Right hindlimb (tissue), 1 donor: ENCODE results near the gene ARHGEF18.
"Not testable (repeated sequence)": the region's sequence is repeated elsewhere in the genome, so short reads cannot be mapped to it uniquely, and the experiment has no call there.

Experiments
- DNase-seq: peaks from one replicate; pipeline ENCODE4 v3.0.0-alpha.2; 2018

ARHGEF18 gene

DNA sequence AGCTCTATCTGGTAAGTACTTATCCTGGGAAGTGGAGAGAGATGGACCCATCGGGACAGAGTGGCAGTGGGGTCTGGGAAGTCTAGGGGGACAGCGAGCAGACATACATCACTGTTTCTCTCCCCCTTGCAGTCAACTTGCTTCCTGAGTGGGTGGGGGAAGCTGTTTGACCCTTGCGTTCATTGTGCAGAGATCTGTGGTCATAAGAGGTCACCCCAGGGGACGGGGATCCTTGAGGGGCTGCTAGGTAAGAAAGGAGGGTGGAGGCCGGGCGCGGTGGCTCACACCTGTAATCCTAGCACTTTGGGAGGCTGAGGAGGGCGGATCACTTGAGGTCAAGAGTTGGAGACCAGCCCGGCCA, 474 bp downstream of the ARHGEF18 start:
- DNase-seq, result no peak

GRCh38 chr19:7349961-7350711, 1.4 kb downstream of the ARHGEF18 start:
- no peak for DNase-seq

GRCh38 chr19:7351861-7352260, 3.1 kb downstream of the ARHGEF18 start:
- no peak for DNase-seq

GRCh38 chr19:7355151-7355820, 6.5 kb downstream of the ARHGEF18 start:
- no peak for DNase-seq

- DNase-seq, result no peak
These were observed 7.1 kb downstream of the ARHGEF18 start for GRCh38 chr19:7355871-7356270.

DNA sequence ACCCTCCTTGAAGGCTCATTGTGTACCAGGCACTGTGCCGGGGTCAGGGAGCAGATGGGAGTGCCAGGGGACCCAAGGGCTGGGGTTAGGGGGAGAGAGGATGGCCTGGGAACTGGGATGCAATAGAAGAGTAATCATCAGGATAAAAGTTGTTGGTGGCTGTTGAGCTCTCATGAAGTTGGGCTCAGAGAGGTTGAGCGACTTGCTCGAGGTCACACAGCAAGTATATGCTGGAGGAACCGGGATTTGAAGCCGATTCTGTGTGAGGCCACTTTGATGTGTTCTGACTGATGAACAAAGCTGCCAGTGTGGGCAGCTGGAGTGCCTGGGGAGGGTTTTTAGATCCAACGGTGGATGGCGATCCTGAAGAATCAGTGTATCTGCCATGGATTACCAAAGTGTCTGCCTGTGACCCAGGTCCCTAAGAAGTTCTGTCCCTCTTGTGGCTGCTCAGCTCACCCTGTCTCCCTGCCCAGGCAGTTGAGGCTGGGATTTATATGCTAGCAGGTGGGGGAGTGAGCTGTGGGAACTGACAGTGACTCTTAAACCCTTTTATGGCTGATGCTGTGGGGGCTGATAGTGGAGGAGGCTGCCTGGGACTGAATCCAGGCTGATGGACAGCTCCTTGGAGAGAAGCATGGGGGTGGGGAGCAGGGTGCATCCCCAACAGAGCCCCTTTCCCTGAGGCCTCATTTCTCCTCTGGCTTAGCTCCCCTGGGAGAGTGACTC, 8.3 kb downstream of the ARHGEF18 start:
- no peak for DNase-seq

DNA sequence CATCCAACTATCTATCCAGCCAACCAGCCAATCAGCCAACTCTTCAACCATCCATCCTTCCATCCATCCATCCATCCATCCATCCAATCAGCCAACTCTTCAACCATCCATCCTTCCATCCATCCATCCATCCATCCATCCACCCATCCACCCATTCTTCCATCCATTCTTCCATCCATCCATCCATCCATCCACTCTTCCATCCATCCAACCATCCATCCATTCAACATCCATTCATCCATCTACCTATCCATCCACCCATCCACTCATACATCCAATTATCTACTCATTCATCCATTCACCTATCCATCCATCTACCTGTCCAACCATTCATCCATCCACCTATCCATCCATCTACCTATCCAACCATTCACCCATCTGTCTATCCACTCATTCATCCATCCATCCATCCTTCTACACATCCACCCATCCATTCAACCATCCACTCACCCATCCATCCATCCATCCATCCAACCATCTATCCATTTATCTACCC, 9.4 kb downstream of the ARHGEF18 start:
- DNase-seq, result no peak

GRCh38 chr19:7360393-7360984, 11.8 kb downstream of the ARHGEF18 start:
- no peak for DNase-seq

DNA sequence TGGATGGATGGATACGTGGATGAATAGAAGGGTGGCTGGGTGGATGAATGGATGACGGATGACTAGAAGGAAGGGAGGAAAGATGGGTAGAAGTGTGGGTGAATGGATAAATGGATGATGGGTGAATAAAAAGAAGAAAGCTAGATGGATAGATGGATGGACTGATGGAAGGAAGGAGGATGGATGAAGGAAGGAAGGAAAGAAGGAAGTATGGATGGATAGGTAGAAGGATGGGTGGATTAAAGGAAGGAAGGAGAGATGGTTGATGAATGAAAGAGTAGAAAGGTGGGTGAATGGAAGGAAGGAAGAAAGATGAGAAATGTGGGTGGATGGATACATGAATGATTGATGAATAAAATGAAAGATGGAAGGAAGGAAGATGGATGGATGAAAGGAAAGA, 14.5 kb downstream of the ARHGEF18 start:
- no peak for DNase-seq

GRCh38 chr19:7366701-7367420, 18.1 kb downstream of the ARHGEF18 start:
- DNase-seq, result no peak

DNA sequence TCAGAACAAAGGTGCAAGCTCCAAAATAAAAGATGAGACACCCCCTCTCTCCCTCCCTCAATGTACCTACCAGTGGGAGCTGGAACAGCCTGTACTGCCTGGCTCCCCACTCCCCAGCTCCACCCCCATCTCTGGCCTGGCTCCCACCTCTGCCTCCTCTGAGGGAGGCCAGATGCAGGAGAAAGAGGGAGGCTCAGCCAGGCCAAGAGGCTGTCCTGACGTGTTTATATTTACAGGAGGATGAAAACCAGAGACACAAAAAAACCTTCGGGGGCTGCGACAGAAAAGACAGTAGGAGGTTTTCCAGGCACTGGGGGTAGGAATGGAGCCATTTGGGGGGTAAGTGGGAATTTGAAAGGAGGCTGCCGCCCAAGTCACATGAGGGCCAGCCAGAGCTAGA, 19.7 kb downstream of the ARHGEF18 start:
- no peak for DNase-seq

GRCh38 chr19:7368866-7369265, 20.1 kb downstream of the ARHGEF18 start:
- DNase-seq, result not testable (repeated sequence)

- DNase-seq, result no peak
These were observed 21.8 kb downstream of the ARHGEF18 start for GRCh38 chr19:7370546-7370945.

GRCh38 chr19:7371001-7371400, 22.3 kb downstream of the ARHGEF18 start:
- no peak for DNase-seq

GRCh38 chr19:7372810-7373209, 24.1 kb downstream of the ARHGEF18 start:
- DNase-seq, result no peak

DNA sequence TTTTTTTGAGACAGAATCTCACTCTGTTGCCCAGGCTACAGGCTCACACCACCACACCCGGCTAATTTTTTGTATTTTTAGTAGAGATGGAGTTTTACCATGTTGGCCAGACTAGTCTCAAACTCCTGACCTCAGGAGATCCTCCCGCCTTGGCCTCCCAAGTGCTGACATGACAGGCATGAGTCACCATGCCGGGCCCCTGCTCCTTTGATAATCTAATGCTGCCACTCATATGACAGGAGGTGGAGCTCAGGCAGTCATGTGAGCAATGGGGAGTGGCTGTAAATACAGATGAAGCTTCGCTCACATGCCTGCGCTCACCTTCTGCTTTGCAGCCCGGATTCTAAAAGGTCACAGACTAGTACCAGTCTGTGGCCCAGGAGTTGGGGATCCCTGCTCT, 25.1 kb downstream of the ARHGEF18 start:
- DNase-seq, result no peak

DNA sequence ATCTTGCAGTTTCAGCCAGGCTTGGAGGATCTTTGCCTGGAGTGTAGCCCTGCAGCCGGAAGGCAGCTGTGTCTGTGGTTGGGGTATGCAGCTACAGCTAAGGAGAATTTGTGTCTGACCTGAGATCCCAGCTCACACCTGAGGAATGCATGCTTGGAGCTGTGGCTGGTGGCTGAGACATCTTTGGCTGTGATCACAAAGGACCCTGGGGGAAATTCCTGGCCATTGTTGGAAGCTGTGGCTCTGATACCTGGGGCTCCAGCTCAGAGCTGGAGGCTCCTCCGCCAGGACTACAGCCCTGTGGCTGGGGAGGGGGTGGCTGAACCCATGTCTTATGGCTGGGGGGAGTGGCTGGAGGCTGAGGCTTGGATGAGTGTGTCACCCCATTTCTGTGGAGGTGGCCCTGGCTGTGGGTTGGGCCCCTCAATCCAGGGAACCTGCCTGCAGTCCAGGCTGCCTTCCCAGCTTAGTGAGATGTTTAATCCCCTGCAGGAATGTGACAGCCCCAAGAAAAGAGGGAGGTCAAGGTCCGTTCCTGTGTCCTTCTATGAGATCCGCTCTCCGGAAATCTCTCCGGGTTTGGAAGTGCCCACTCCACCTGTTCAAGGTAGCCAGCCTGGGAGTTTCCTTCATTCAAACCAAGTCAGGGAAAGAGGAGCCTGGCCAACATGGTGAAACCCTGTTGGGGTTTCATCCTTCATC, 27.6 kb downstream of the ARHGEF18 start:
- no peak for DNase-seq

DNA sequence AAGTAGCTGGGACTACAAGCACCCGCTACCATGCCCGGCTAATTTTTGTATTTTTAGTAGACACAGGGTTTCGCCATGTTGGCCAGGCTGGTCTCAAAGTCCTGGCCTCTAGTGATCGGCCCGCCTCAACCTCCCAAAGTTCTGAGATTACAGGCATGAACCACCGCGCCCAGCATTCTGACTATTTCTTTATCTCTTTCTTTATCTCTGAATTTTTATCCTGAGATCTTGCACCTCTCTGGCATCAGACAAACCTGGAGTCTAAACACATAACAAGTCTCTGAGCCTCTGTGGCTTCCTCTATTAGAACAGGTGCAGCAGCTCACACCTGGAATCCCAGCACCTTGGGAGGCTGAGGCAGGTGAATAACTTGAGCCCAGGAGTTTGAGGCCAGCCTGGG, 28.5 kb downstream of the ARHGEF18 start:
- no peak for DNase-seq

GRCh38 chr19:7381073-7381390, 32.3 kb downstream of the ARHGEF18 start:
- DNase-seq, result no peak

DNA sequence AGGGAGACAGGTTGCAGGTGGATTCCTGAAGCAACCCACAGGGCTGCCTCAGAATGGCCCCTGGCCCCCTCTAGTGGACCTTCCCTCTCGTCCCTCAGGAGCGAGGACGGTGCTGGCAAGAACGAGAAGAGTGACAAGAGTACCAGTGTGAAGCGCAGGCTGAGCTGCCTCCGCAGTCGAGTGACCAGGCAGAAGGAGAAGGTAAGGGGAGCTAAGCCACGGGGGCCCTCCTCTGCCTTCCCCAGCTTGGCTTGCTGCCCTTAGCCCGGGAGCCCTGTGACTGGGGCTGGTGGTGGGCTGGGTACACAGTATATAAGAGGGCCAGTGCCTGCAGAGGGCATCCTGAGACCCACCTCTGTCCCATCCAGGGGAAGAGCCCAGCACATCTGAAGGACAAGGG, 34.0 kb downstream of the ARHGEF18 start:
- DNase-seq, result no peak

GRCh38 chr19:7383284-7383683, 34.5 kb downstream of the ARHGEF18 start:
- no peak for DNase-seq

- DNase-seq, result no peak
These were observed 36.3 kb downstream of the ARHGEF18 start for GRCh38 chr19:7385062-7385461.
